Activated CD4-positive, alpha-beta T cell treated with anti-CD3 and anti-CD28 coated beads, Interleukin-10, Interleukin-2, amounts not matched to agents 100 ng/mL and 50 ng/mL, durations not matched to agents 16 hours and 8 hours (primary cell): ENCODE results near the gene VPS37B.
"Not testable (repeated sequence)": the region's sequence is repeated elsewhere in the genome, so short reads cannot be mapped to it uniquely, and the experiment has no call there.

Experiments
- DNase-seq: peaks from one replicate; pipeline ENCODE4 v3.0.0-alpha.2; 2020

Gene VPS37B

DNA sequence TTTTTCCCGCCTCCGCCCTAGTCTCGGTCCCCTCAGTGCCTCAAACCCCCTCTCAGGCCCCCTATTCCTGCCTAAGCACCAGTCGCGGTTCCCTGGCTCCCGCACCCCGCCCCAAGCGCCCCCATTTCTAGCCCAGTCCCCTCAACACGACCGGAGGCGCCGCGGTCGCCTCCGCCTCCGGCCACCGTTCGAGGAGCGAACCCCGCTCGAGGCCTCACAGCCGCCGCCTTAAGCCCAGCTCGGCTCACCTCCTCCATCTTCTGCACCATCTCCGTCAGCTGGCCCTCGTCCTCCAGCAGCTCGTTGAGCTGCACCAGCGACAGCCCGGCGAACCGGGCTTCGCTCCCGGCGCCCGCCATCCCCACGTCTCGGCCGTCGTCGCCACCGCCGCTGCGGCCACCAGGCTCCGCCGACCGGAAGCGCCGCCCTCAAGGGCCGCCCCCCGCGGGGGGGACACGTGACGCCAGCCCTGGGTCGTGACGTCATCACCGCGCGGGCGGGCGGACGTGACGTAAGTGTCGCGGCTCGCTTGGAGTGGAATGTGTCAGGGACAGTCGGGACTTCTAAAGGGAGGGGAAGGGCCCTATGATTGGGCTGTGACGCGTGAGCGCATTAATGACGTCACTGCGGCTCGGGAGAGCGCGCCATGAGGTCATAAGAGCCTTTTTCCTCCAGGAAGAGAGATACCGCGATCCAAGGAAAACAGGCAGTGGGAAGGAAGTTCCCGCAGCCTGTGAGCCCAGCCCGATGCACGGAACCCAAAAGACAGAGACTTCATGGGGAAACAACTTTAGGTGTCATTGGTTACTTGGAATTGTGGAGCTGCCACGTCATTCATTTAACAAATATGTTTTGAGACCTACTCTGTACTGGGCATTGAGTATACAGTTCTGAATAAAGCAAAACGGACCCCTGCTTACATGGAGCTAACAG lies at the start of gene VPS37B:
Gene VPS37B (minus strand): TSS at position 421 of the 933 bp plus-strand sequence. CDS start 62 bp downstream, at position 359.
- DNase-seq = peak; percentile 85

- no peak for DNase-seq
Observed at GRCh38 chr12:122944605-122945592, 49.0 kb upstream of the VPS37B start.

GRCh38 chr12:122943196-122943595 lies 47.3 kb upstream of the VPS37B start:
- DNase-seq = no peak

DNA sequence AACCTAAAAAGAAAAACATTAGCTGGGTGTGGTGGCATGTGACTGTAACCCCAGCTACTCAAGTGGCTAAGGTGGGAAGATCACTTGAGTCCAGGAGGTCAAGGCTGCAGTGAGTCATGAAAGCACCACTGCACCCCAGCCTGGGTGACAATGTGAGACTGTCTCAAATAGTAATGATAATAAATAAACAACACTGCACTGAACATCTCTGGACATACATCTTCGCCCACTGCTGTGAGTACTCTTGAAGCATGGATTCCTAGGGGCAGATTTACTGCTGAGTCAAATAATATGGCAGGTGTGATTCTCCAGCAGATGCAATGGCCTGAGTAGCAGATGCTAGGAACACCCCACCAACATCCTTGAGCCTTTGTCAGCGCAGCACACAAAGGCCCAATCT lies 46.7 kb upstream of the VPS37B start:
- no peak for DNase-seq

DNA sequence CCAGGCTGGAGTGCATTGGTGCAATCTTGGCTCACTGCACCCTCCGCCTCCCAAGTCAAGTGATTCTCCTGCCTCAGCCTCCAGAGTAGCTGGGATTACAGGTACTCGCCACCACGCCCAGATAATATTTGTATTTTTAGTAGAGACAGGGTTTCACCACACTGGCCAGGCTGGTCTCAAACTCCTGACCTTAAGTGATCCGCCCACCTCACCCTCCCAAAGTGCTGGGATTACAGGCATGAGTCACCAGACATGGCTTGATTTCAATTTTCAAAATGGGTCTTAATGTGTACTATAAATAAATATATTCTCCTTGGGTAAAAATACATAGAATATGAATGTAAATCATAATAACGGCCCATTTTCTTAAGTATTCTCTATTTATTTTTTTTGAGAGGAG lies 45.4 kb upstream of the VPS37B start:
- DNase-seq = not testable (repeated sequence)

- DNase-seq = no peak
Observed at GRCh38 chr12:122939125-122939524, 43.2 kb upstream of the VPS37B start.

- DNase-seq = no peak
Observed at GRCh38 chr12:122937622-122938091, 41.7 kb upstream of the VPS37B start.

GRCh38 chr12:122935318-122935717 lies 39.4 kb upstream of the VPS37B start:
- no peak for DNase-seq

GRCh38 chr12:122934722-122935121 lies 38.8 kb upstream of the VPS37B start:
- DNase-seq = no peak

- no peak for DNase-seq
Observed at GRCh38 chr12:122932207-122932606, 36.3 kb upstream of the VPS37B start.

- no peak for DNase-seq
Observed at GRCh38 chr12:122929812-122930211, 33.9 kb upstream of the VPS37B start.

DNA sequence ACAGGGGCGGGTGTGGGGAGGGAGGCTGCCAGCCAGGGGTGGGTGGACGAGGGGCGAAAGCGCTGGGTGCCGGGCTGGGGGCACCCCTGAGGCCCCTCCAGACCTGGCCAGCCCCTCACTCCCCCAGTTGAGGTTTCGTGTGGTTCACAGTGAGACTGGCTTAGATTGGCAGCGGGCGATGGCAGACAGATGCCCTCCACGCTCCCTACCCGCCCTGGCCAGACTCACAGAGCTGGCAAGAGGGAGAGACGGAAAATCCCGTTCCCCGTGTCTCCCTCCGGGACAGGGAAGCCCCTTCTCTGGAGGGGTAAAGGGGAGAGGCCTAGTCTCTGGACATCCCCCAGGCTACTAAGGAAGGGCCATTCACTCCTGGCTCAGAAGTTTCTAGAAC lies 33.2 kb upstream of the VPS37B start:
- DNase-seq = no peak

- no peak for DNase-seq
Observed at GRCh38 chr12:122928404-122929147, 32.7 kb upstream of the VPS37B start.

DNA sequence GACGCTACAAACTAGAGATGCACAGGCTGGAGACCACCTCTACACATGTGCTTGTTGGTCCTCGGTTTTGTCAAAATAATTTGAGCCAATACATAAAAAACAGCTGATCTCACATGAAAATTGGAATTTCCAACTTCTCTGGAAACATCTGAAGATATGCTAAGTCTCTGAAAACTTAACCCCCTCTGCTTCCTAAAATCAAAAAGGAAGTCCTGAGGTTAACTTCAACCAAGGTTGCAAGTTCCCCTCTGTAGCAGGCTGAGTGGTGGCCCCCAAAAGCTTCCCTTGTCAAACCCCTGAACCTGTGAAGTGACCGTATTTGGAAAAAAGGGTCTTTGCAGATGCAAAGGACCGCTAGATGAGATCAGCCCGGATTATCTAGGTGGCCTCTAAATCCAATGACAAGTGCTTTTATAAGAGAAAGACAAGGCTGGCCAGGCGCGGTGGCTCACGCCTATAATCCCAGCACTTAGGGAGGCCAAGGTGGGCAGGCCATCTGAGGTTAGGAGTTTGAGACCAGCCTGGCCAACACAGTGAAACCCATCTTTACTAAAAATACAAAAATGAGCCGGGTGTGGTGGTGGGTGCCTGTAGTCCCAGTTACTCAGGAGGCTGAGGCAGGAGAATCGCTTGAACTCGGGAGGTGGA lies 32.0 kb upstream of the VPS37B start:
- no peak for DNase-seq

DNA sequence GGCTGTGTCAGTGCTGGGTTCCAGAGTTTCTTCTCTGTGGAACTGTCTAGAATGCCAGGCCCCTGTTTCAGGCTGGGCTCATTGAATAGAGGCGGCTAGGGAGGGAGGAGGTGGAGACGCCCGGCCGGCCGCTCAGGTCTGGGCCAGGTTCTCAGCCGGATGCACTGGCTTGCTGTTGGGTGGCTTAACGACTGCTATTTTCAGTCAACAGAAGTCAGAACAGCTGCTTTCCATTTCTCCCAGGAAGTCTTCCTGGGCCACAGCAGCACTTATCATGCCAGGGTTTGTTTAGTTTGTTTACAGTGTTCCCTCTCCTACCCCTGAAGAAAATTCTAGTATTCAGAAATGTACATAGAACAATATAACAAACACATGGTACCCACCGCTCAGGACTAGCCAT lies 26.0 kb upstream of the VPS37B start:
- DNase-seq = no peak

GRCh38 chr12:122920687-122921086 lies 24.8 kb upstream of the VPS37B start:
- no peak for DNase-seq

DNA sequence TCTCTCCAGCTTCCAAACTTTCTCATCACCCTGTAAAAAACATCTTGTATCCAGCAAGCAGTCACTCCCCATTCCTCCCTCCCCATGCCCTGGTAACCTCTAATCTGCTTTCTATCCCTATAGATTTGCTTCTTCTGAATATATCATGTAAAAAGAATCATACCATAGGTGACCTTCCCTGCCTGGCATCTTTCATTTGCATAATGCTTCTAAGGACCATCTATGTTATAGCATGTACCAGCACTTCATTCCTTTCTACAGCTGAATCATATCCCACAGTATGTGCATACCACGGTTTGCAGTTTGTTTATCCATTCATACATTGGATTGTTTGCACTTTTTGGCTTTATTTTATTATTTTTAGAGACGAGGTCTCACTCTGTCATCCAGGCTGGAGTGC lies 22.9 kb upstream of the VPS37B start:
- no peak for DNase-seq

GRCh38 chr12:122917507-122918121 lies 21.7 kb upstream of the VPS37B start:
- DNase-seq = no peak

DNA sequence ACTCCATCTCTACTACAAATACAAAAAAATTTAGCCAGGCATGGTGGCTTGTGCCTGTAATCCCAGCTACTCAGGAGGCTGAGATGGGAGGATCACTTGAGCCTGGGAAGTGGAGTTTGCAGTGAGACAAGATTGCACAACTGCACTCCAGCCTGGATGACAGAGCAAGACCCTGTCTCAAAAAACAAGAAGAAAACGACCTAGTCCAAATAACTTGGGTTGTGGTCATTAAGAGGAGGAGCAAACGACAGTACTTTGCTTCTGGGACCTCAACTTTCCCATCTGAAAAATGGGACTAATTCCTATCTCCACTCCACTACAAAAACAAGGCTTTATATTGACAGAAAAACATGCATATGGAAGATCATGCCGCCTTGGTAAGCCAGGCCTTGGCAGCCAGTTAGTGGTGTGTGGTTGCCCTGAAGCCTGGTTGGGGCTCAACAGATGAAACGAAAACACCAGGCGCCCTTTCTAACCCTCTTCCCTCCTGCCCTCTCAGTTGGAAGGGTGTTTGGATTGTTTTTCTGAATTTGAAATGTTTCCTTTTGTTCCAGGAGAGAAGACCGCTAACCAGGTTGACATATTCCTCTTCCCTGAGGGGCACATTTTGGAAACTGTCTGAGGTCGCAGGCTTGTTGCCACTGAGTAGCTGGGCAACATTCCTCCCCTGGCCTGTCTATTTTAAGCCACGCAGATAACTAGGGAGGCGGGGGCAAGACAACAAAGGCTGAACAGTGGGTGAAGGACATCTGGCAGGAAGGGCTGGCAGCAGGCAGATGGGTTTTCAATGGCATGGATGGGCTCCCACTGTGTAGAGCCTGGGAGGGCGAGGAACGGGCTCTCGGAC lies 13.7 kb upstream of the VPS37B start:
- DNase-seq = no peak

DNA sequence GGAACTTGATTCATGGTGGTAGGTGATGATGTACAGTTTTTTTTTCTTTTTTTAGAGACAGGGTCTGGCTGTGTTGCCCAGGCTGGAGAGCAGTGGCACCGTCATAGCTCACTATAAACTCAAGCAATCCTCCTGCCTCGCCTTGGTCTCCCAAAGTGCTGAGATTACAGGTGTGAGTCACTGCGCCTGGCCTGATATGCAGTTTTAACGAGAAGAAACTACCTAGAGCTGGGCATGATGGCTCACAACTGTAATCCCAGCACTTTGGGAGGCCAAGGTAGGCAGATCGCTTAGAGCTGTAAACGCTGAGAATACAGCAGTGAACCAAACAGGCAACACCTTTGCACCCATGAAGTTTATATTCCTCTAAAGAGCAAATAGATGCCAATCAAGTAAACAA lies 13.0 kb upstream of the VPS37B start:
- DNase-seq = no peak

DNA sequence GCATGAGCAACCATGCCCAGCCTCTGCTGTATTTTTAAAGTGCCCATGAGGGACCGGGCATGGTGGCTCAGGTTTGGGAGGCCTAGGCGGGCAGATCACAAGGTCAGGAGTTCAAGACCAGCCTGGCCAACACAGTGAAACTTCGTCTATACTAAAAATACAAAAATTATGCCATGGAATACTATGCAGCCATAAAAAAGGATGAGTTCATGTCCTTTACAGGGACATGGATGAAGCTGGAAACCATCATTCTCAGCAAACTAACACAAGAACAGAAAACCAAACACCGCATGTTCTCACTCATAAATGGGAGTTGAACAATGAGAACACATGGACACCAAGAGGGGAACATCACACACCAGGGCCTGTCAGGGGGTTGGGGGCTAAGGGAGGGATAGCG lies 9.3 kb upstream of the VPS37B start:
- not testable (repeated sequence) for DNase-seq
